B cell (primary cell): ENCODE data around the gene HIBADH. TPM values are rescaled to one million over a fixed set of nuclear protein-coding genes. Genes with fewer than 3 reads are reported as not detected.

ENCODE experiments used
- ATAC-seq: fragments of 200-7000 bp; cut with Tn5 transposase; one replicate; pipeline ENCODE4 v1.10.0; 2021; ENCODE audit warnings: low read depth, mild to moderate bottlenecking, moderate number of reproducible peaks, moderate library complexity
- CTCF ChIA-PET: fragments of 350-600 bp; sonication (Branson Sonifier 250); formaldehyde crosslinking; loops from one replicate; lab custom pipeline; 2021; ENCODE audit warnings: antibody characterized with exemption, inconsistent platforms; lab: Charles Lee
- POLR2A ChIA-PET: fragments of 350-600 bp; sonication (Branson Sonifier 250); formaldehyde crosslinking; loops from one replicate; lab custom pipeline; 2021; ENCODE audit warnings: antibody characterized with exemption; lab: Charles Lee
- DNase-seq: peaks from one replicate; pipeline ENCODE4 v3.0.0; 2013
- H2AFZ ChIP-seq: 2 replicates; pipeline ENCODE4 v1.6.1; 2012; ENCODE audit warnings: mild to moderate bottlenecking, low read depth, low read length; ENCODE audit not compliant: insufficient read depth, poor library complexity, severe bottlenecking
- H3K27ac ChIP-seq, 2 donors: 1 replicate in 1 of 2; 2 replicates in 1 of 2; pipeline ENCODE4 v1.5.1; 2012 to 2013; ENCODE audit warnings: low read length in 2 of 2, mild to moderate bottlenecking in 2 of 2, moderate library complexity in 1 of 2
- H3K27me3 ChIP-seq, 4 experiments: fragments of 200-600 bp in 1 of 4; sonication (generic) in 1 of 4; replicated peaks in 1 of 4; 1 replicate in 2 of 4; 2 replicates in 2 of 4; pipeline versions ENCODE4 v1.6.1 to v1.7.0; 2013 to 2016; ENCODE audit warnings: low read length in 3 of 4, mild to moderate bottlenecking in 2 of 4, mixed read lengths in 1 of 4, moderate library complexity in 1 of 4; ENCODE audit not compliant: insufficient read depth in 4 of 4, control insufficient read depth in 3 of 4; ENCODE audit errors: control extremely low read depth in 1 of 4
- H3K36me3 ChIP-seq, 2 experiments: replicated peaks in 1 of 2; 1 replicate in 1 of 2; 2 replicates in 1 of 2; pipeline versions ENCODE4 v1.6.1 to v1.7.1; 2013; ENCODE audit warnings: low read length in 1 of 2; ENCODE audit not compliant: insufficient read depth in 2 of 2, control insufficient read depth in 1 of 2; ENCODE audit errors: control extremely low read depth in 1 of 2, extremely low read depth in 1 of 2
- H3K4me1 ChIP-seq, 2 donors: fragments of 200-600 bp in 1 of 2; sonication (generic) in 1 of 2; 1 replicate in 1 of 2; 2 replicates in 1 of 2; pipeline versions ENCODE4 v1.5.1 to v1.6.1; 2013 to 2017; ENCODE audit warnings: low read length in 2 of 2; ENCODE audit not compliant: control insufficient read depth in 2 of 2, insufficient read depth in 2 of 2
- H3K4me2 ChIP-seq: replicated peaks from 2 replicates; pipeline ENCODE3; 2012; ENCODE audit warnings: mild to moderate bottlenecking, low read depth, low read length; ENCODE audit not compliant: poor library complexity, severe bottlenecking
- H3K4me3 ChIP-seq, 5 experiments: fragments of 200-600 bp in 1 of 5; sonication (generic) in 1 of 5; 1 replicate in 3 of 5; 2 replicates in 2 of 5; pipeline versions ENCODE4 v1.5.1 to v1.7.0; 2011 to 2016; ENCODE audit warnings: low read length in 4 of 5, mild to moderate bottlenecking in 4 of 5, low read depth in 2 of 5, control low read depth in 1 of 5, moderate library complexity in 1 of 5; ENCODE audit not compliant: insufficient read depth in 1 of 5; ENCODE audit errors: control extremely low read depth in 1 of 5, extremely low read depth in 1 of 5
- H3K79me2 ChIP-seq: fragments of 200-600 bp; sonication (generic); one replicate; pipeline ENCODE4 v1.6.0; 2016; ENCODE audit warnings: low read length; ENCODE audit not compliant: control insufficient read depth, insufficient read depth
- H3K9ac ChIP-seq: fragments of 200-600 bp; sonication (generic); 2 replicates; pipeline ENCODE4 v1.6.1; 2017; ENCODE audit warnings: mild to moderate bottlenecking, low read length, moderate library complexity
- H3K9me3 ChIP-seq, 3 donors: one replicate each; pipeline versions ENCODE4 v1.6.1 to v1.7.1; 2013; ENCODE audit warnings: low read length in 2 of 3; ENCODE audit not compliant: control insufficient read depth in 2 of 3, insufficient read depth in 1 of 3; ENCODE audit errors: control extremely low read depth in 1 of 3
- H4K20me1 ChIP-seq: 2 replicates; pipeline ENCODE4 v1.6.0; 2012; ENCODE audit warnings: mild to moderate bottlenecking, low read length; ENCODE audit not compliant: insufficient read depth, control insufficient read depth, poor library complexity, severe bottlenecking
- H3K27ac Mint-ChIP-seq: one replicate; pipeline ENCODE4 v1.8.0; 2021; ENCODE audit warnings: mixed read lengths
- H3K27me3 Mint-ChIP-seq: one replicate; pipeline ENCODE4 v1.8.0; 2021; ENCODE audit warnings: mixed read lengths
- H3K4me1 Mint-ChIP-seq: one replicate; pipeline ENCODE4 v1.8.0; 2021; ENCODE audit warnings: mixed read lengths
- H3K4me3 Mint-ChIP-seq: one replicate; pipeline ENCODE4 v1.8.0; 2021; ENCODE audit warnings: mixed read lengths
- H3K9me3 Mint-ChIP-seq: one replicate; pipeline ENCODE4 v1.8.0; 2022; ENCODE audit warnings: mixed read lengths; ENCODE audit not compliant: insufficient read depth
- CTCF ChIP-seq: fragments of 200-600 bp; IDR thresholded peaks from one replicate; pipeline ENCODE4 v1.8.0; 2022; ENCODE audit warnings: antibody characterized with exemption, mild to moderate bottlenecking
- EZH2 ChIP-seq: IDR thresholded peaks from 2 replicates; pipeline ENCODE4 v1.6.1; 2012; ENCODE audit warnings: borderline replicate concordance, low read depth, mild to moderate bottlenecking, moderate library complexity, low read length; ENCODE audit not compliant: insufficient read depth, poor library complexity, severe bottlenecking
- WGBS: methylation state at CpG from one replicate; pipeline ENCODE4 v1.1.5; 2013; ENCODE audit warnings: missing lambda C conversion rate; ENCODE audit not compliant: insufficient coverage; 5-methylcytosine and 5-hydroxymethylcytosine counted together
- intact Hi-C: fragments of 100-400 bp; cut with micrococcal nuclease; formaldehyde crosslinking; loops from one replicate; pipeline ENCODE4 v1.10.0; 2022
- polyA plus RNA-seq: library from polyadenylated mRNA; depleted of rRNA; stranded (reverse); fragments of >200 nt; gene quantifications from 2 replicates; pipeline ENCODE4 v1.2.3, GENCODE V29; 2012
- total RNA-seq, 2 donors: library from RNA; stranded (reverse); fragments of 120-200 nt in 1 of 2; gene quantifications; 1 replicate in 1 of 2; 2 replicates in 1 of 2; pipeline versions ENCODE4 v1.2.3 to v1.2.4, GENCODE V29; 2013 to 2022

Gene HIBADH
- total and polyA plus RNA-seq, 2 donors (not counting 1 experiment from before 2014, with no cell fraction given): 6.9 to 14.1 TPM

GRCh38 chr7:27671675-27672074 lies 9.0 kb upstream of the HIBADH start:
- CTCF ChIA-PET: no interaction called here
- WGBS: 90% methylated on average over 3 of the region's 3 CpGs

GRCh38 chr7:27670676-27671075 lies 8.0 kb upstream of the HIBADH start:
- intact Hi-C loops: no loop called here
- Mint-ChIP-seq H3K9me3 (no peaks in the 10 kb centered on the region), H3K27ac (no peak overlapping the region), H3K4me1 (no peaks in the 10 kb centered on the region), H3K27me3 (peaks cover 12% of the 10 kb centered on the region), H3K4me3 (no peak overlapping the region)
- TF ChIP-seq CTCF (no peak), EZH2 (no peak)
- WGBS: no CpG with 5 or more reads among the region's 2 CpGs
- ChIA-PET POLR2A (interaction anchor here (0.6 kb wide), 1 partner anchor 29 kb away, joined by 4 read pairs; no protein-coding TSS in a partner anchor), CTCF (no interaction called here)
- Histone ChIP-seq H3K4me1 (no peaks in the 10 kb centered on the region), H3K27ac (no peak overlapping the region), H3K79me2 (no peaks in the 10 kb centered on the region), H4K20me1 (no peaks in the 10 kb centered on the region), H3K27me3 (no peaks in the 10 kb centered on the region), H3K9me3 (no peaks in the 10 kb centered on the region), H3K36me3 (no peaks in the 10 kb centered on the region), H3K4me3 (no peak overlapping the region), H2AFZ (no peak overlapping the region), H3K4me2 (no peak overlapping the region), H3K9ac (no peak overlapping the region)
- ATAC-seq (no peak), DNase-seq (no peak)

More at GRCh38 chr7:27671675-27672074, 9.0 kb upstream of the HIBADH start:
- Histone ChIP-seq H3K9ac (no peak overlapping the region), H3K4me2 (no peak overlapping the region), H3K4me3 (no peak overlapping the region), H3K79me2 (no peaks in the 10 kb centered on the region), H3K27me3 (no peaks in the 10 kb centered on the region), H3K9me3 (no peaks in the 10 kb centered on the region), H3K36me3 (no peaks in the 10 kb centered on the region), H2AFZ (no peak overlapping the region), H3K27ac (no peak overlapping the region), H4K20me1 (no peaks in the 10 kb centered on the region), H3K4me1 (no peaks in the 10 kb centered on the region)
- Mint-ChIP-seq H3K27me3 (peaks cover 12% of the 10 kb centered on the region), H3K9me3 (no peaks in the 10 kb centered on the region), H3K27ac (no peak overlapping the region), H3K4me3 (no peak overlapping the region), H3K4me1 (no peaks in the 10 kb centered on the region)
- no peak for DNase-seq
- ATAC-seq: no peak
- intact Hi-C loops: no loop called here
- TF ChIP-seq EZH2 (no peak), CTCF (no peak)
- POLR2A ChIA-PET: no interaction called here
